Activated naive CD4-positive, alpha-beta T cell treated with Interleukin-2 at 50 U/mL for 16 hours (primary cell): Measurements from ENCODE around the gene SKAP1.

Source experiments
- DNase-seq: peaks from one replicate; pipeline ENCODE4 v3.0.0-alpha.2; 2020

The SKAP1 gene

DNA sequence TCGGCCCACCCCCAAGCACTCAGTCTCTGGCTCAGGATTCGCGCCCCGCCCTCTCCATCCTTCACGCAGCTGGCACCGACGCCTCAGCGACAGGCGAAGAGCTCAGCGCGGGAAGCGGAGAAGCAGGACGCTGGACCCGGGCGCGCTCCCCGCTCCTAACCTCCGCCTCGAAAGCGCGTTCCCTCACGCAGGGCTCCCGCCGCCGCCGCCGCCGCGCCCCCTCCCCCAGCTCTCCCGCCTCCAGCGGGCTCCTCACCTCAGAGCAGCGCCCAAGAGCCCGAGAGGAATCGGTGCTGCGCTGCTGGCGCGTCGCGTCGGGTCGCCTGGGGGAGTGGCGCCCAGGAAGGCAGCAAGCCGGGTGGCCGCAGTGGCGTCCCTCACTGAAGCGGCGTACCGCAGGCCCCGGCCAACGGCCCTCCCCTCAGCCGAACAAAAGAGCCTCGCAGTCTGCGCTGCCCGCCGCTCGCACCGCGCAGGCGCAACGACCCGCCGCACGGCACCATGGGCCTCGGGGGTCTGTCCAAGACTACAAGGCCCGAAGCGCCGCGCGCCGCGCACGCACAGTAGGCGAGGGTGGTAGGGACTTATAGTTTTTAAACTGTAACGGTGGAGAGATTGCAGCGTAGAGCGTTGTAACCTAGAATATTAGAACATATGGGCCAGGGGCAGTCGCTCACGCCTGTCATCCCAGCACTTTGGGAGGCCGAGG lies 328.8 kb downstream of the SKAP1 start, which contains the start of gene CBX1:
TSS of gene CBX1 (minus strand) at position 467 of the 709 bp plus-strand sequence. CDS start 24,474 bp downstream, outside the sequence.
- DNase-seq = peak; percentile 95

DNA sequence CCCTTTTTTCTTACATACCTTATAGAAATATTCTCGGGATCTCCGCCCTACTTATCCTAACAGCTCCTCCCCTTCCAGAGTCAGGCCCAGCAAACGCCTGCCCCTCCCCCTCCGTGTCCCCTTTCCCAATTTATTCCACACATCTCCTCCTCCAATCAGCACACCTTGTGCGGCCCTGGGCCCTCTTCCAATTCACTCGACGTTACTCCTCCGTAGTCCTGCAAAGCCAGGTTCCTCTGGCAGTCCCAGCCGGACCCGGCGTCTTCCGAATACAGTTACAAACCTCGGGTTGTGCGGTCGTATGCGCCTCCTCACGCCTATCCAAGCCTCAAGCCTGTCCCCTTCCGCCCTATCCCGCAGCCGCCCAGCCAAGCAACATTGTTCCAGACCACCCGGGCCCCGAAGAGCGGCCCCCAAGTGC lies 329.4 kb downstream of the SKAP1 start:
- no peak for DNase-seq

DNA sequence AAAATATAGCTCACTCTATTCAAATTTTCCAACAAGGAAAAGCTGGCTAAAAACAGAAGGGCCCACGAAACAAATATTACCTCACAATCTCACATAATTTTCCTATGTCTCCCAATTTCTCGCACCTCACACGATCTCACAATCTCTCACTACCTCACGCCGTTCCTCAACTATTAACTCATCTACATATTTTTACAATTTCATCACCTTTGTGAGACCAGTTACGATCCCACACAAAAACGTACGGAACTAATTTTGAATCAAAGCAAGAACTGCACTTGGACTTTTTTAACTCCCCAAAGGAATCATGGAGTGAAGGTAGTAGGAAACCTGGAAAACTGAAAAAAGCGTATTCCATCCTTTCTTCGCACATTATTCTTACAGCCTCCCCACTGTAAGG lies 329.9 kb downstream of the SKAP1 start:
- no peak for DNase-seq

DNA sequence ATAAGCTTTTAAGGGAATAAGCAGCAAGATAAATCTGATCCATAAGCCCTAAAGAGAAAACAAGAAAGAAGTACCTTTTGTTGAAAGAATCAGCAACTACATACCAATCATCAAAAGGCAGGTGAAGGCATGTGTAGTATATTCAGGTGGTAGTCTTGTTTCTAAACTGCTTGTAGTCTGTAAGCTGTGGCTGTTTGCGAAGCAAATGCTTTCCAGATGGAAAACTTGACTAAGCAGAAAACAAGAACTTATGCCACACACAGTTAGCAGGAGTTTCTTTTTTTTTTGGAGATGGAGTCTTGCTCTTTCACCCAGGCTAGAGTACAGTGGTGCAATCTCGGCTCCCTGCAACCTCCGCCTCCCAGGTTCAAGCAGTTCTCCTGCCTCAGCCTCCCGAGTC lies 334.4 kb downstream of the SKAP1 start:
- DNase-seq = no peak

DNA sequence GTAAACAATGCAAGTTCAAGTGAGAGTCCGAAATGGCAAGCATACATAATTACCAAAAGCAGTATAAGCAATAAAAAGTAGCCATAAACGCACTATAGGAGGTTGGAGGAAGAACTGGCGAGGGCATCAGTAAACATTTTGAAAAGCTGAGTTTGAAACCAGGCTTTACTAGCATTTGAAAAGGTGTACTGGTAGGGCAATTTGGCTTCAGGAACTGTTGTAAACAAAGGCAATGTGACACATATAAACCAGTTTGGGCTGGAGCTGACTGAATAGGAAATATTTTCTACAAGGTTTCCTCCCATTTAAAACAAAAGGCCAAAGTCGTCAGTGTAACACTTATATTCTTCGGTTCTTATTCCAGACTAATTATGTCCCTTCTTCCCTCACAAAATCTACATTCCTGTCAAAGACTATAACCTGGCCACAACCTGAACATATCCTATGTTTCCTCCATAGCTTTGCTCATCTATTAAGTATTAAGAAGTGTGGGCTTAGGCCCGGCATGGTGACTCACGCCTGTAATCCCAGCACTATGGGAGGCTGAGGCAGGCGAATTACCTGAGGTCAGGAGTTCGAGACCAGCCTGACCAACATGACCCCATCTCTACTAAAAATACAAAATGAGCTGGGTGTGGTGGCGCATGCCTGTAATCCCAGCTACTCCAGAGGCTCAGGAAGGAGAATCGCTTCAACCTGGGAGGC lies 336.5 kb downstream of the SKAP1 start:
- DNase-seq = no peak

DNA sequence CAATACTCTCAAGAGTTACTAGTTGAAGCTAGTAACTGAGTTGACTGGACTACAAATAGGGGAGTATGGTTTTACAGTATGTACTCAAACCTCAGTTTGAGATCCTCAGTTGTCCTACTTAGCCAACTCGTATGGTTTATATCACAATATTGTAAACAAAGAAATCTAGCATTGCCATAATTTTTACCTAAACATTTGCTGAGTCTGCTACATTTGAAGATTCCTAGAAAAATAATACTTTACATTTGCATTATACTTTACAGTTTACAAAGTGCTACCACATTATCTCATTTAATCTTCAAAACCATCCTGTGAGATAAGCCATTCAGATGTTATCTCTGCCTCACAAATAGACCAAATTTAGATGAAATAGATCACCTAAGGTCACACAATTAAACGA lies 345.1 kb downstream of the SKAP1 start:
- DNase-seq = no peak
